Astrocyte of the cerebellum (primary cell): ENCODE results near the gene MELTF.

ENCODE experiments used
- DNase-seq: peaks from one replicate; pipeline ENCODE4 v3.0.0-alpha.2; 2011; ENCODE audit warnings: low read depth
- H3K4me3 ChIP-seq: 2 replicates; pipeline ENCODE4 v1.5.1; 2011; ENCODE audit warnings: mild to moderate bottlenecking, low read depth, low read length, moderate library complexity
- in situ Hi-C: cut with HindIII; loops from 2 replicates; pipeline ENCODE4 v1.10.0; 2017; ENCODE audit warnings: low sequenced_read_pairs
- TF ChIP-seq, protein P1 (sequence below): IDR thresholded peaks from 2 replicates; pipeline ENCODE4 v1.5.1; 2012; ENCODE audit warnings: low read length, low read depth, moderate library complexity, mild to moderate bottlenecking; ENCODE audit errors: missing control alignments

Gene MELTF

DNA sequence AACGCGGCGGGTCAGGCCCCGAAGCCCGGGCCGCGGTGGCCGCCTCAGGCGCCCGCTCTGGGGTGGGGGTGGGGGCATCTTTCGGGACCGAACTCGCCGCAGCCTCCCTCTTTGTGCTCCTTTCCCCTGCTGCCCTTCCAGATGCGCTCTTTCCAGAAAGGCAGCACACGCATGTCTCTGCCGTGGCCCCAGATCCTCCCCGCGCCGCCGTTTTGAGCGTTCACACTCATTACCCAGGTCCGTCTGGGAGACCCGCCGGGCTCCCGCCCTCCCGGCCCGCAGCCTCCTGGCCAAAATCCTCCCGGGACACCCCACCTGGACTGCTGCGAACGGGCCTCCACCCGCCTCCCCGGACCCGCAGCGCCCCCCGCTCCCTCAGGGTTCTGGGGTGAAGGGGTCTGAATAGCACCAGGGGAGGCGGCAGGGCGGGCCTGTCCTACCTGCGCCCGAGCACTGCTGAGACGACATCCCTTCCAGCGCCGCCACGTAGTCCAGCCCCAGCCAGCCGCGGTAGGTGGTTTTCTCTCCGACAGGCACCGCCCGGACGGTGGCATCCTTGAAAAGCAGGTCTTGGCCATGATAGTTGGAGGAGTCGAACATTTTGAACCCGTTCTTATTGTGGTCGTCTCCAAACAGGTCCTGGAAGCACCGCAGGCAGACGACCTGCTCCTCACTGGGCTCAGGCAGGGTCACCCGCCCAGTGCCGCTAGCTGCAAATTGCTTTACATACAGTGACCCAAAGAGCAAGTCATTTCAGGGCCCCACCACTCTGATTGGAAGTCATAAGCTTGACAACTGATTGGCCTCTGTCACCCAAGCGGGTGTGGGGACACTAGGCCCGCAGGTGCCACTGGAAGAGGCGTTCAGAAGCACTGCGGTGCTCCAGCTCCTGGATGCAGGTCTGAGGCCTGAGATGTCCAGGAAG, 25.9 kb downstream of the MELTF start:
- in situ Hi-C loops = no loop called here
- H3K4me3 ChIP-seq = peak overlapping the region; percentile 43
- no peak for DNase-seq
- TF ChIP-seq, protein P1, sequence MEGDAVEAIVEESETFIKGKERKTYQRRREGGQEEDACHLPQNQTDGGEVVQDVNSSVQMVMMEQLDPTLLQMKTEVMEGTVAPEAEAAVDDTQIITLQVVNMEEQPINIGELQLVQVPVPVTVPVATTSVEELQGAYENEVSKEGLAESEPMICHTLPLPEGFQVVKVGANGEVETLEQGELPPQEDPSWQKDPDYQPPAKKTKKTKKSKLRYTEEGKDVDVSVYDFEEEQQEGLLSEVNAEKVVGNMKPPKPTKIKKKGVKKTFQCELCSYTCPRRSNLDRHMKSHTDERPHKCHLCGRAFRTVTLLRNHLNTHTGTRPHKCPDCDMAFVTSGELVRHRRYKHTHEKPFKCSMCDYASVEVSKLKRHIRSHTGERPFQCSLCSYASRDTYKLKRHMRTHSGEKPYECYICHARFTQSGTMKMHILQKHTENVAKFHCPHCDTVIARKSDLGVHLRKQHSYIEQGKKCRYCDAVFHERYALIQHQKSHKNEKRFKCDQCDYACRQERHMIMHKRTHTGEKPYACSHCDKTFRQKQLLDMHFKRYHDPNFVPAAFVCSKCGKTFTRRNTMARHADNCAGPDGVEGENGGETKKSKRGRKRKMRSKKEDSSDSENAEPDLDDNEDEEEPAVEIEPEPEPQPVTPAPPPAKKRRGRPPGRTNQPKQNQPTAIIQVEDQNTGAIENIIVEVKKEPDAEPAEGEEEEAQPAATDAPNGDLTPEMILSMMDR = no peak

DNA sequence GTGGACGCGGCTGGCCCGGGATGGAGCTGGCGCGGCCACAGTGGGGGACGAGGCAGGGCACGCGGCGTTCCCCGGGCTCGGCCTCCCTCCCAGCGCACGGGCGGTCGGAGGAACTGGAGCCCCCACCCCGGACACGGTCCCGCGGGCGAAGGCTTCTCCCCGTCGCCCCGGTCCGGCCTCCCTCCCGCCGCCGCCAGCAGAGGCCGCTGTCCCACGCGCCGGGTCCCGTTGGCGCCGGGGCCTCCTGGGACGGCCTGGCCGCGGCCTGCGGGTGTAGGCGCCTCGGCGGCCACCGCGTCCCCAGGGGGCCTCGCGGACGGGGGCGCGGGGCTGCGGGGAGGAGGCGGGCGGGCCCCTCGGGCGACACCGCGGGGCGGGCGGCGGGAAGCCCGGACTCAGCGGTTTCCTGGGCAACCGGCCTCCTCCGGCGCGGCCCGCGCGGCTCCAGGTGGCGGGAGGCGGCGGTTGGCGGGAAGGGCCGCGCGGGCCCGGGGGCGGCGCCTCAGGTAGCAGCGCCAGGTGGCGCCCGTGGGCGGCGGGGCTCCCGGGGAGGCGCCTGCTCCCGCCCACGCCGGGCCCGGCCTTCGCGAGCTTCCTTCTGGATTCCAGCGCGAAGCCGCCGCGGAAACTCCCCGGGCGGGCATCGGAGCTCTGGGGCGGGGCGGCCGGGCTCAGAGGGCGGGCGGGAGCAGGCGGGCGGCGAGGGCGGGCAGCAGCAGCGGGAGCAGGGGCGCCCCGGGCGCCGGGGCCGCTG, 26.7 kb downstream of the MELTF start:
- peak overlapping the region; percentile 43 for H3K4me3 ChIP-seq
- TF ChIP-seq, protein P1 = peak; percentile 53

DNA sequence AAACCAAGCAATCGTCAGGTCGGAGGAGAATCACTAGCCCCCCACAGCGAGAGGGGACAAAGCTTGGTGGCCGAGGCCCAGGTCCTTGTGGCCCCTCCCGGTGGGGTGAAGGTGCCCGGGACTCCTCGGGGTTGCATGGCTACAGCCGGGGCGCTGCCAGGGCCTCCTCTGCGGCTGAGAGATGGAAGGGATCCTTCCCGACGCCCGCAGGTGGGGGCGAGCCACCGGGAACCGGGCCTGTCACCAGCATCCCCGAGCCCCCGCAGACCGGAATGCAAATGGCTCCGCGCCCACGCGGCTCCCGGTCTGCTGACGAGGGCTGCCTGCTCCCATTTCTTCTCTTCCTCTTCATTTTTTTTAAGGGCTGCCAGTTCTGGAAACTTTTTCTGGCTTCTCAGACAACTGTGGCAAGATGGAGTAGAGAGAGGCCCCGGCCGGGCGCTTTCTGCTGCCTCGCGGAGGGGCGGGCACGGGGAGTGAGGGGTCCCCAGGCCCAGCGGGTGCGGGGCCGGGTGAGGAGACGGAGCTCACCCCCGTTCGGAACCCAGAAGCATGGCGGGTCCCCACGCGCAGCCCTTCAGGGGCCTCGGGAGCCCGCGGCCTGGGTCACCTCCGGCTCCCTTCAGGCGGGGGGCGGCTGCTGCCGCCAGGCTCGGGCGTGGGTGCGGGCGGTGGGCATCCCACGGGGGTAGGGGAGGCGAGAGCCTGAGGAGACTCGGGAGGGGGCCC, 27.5 kb downstream of the MELTF start:
- TF ChIP-seq, protein P1 = no peak
- no peak for DNase-seq
- in situ Hi-C loops = no loop called here
- H3K4me3 ChIP-seq = peak overlapping the region; percentile 37

More for the DNA sequence above, 26.7 kb downstream of the MELTF start:
- in situ Hi-C loops = no loop called here
- no peak for DNase-seq

DNA sequence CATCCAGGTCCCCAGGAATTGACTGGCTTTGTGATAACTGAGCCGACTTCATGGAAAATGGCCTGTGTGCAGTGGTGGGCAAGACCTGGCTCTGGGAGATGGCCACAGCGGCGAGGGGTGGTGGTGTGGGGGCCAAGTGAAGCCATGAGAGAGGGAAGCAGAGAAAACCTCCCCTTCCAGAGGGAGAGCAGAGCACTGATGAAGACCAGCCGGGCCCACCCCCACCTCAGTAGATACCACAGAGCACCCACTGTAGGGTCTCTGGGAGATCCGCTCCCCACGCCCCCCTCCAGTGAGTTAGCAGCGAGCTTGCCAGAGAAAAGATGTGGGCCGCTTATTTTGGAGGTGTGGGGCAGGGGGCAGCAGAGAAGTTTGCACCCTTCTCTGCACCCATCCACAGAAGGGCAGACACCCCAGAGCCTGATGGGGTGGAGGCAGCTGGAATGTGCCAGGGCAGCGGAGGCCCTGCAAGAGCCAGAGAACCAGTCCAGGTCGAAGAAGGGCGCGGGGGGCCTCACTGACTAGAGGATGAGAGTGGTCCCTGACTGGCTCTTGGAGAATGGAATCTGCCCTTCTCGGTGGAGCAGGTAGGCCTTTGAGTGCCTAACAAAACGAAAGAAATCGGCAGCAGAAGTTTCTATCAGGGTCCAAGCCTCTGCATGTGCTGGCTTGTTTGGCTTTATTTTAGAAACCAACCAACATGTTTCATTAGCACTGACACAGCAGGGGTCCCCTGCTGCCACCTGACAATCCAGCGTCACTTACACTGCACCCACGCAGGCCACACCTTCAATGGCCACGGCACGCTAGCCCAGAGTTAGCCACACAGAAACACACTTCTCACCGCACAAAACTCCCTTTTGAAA, 28.3 kb downstream of the MELTF start:
- no peak for DNase-seq
- in situ Hi-C loops = no loop called here
- TF ChIP-seq, protein P1 = no peak
- no peak overlapping the region for H3K4me3 ChIP-seq

DNA sequence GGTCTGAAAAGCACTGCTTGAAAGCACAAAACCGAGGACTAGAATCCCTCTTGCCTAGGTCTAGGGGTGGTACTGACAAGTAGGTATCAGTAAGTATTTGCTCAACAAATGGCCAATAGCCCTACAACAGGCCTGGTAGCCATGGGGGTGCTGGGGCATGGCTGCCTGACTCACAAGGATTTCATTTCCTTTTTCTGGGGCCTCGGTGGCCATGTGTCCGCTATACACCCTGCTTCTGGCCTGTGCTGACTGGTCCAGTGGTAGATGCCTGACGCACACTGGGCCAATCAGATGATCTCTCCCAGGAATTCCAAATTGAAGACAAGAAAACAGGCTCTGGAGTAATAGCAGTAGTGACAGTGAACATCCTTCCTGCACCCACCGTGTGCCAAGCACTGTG, 29.4 kb downstream of the MELTF start:
- in situ Hi-C loops = no loop called here
- TF ChIP-seq, protein P1 = no peak
- no peak for DNase-seq
- no peak overlapping the region for H3K4me3 ChIP-seq
